Calu3 (cell line): ENCODE data around the gene MNX1. TPM values are rescaled to one million over a fixed set of nuclear protein-coding genes. Genes with fewer than 3 reads are reported as not detected.
A peak's percentile ranks its signal among the peaks of the same experiment; 100 is the strongest.

ENCODE experiments used
- BruUV-seq: library from RNA; stranded (reverse); fragments of 400-500 nt; replicated peaks from 2 replicates; lab custom pipeline; 2021; lab: Mats Ljungman, UMichigan
- CTCF ChIA-PET: fragments of 300-600 bp; sonication (Branson Sonifier 250); formaldehyde crosslinking; loops from one replicate; lab custom pipeline; 2022; ENCODE audit warnings: antibody characterized with exemption; lab: Charles Lee
- DNase-seq: peaks from one replicate; pipeline ENCODE4 v3.0.0; 2022
- H3K27ac Mint-ChIP-seq: one replicate; pipeline ENCODE4 v1.8.0; 2022; ENCODE audit warnings: mixed read lengths; ENCODE audit not compliant: unreplicated experiment
- H3K27me3 Mint-ChIP-seq: one replicate; pipeline ENCODE4 v1.8.0; 2022; ENCODE audit warnings: mixed read lengths; ENCODE audit not compliant: unreplicated experiment
- H3K36me3 Mint-ChIP-seq: one replicate; pipeline ENCODE4 v1.8.0; 2022; ENCODE audit warnings: mild to moderate bottlenecking, moderate library complexity, mixed read lengths; ENCODE audit not compliant: insufficient read depth, unreplicated experiment
- H3K4me1 Mint-ChIP-seq: one replicate; pipeline ENCODE4 v1.8.0; 2022; ENCODE audit warnings: mild to moderate bottlenecking, low read depth, mixed read lengths; ENCODE audit not compliant: unreplicated experiment
- H3K4me3 Mint-ChIP-seq: one replicate; pipeline ENCODE4 v1.8.0; 2022; ENCODE audit warnings: mild to moderate bottlenecking, low read depth, moderate library complexity, mixed read lengths; ENCODE audit not compliant: unreplicated experiment
- H3K9me3 Mint-ChIP-seq: one replicate; pipeline ENCODE4 v1.8.0; 2022; ENCODE audit warnings: low read depth, mixed read lengths; ENCODE audit not compliant: unreplicated experiment
- CTCF ChIP-seq: fragments of 200-600 bp; IDR thresholded peaks from one replicate; pipeline ENCODE4 v1.8.0; 2022; ENCODE audit warnings: antibody characterized with exemption; ENCODE audit not compliant: unreplicated experiment
- intact Hi-C: fragments of 100-400 bp; cut with micrococcal nuclease; formaldehyde crosslinking; loops from one replicate; pipeline ENCODE4 v1.10.0; 2022; ENCODE audit not compliant: unreplicated experiment
- total RNA-seq: library from RNA; stranded (reverse); gene quantifications from 2 replicates; pipeline ENCODE4 v1.2.3, GENCODE V29; 2022

Gene MNX1
- total RNA-seq, 1 experiment from 2014 or later = 28.4 TPM

- no peak for DNase-seq
- BruUV-seq = no TSS peak
- H3K36me3 Mint-ChIP-seq = peaks cover 11% of the 10 kb centered on the region
- intact Hi-C loops = loop anchor here (10.0 kb wide), 2 partner anchors 179 to 259 kb away; no protein-coding TSS in a partner anchor
- no peak overlapping the region for H3K27ac Mint-ChIP-seq
- H3K4me1 Mint-ChIP-seq = no peaks in the 10 kb centered on the region
- H3K9me3 Mint-ChIP-seq = no peaks in the 10 kb centered on the region
- no peak for TF ChIP-seq CTCF
- H3K27me3 Mint-ChIP-seq = no peaks in the 10 kb centered on the region
- H3K4me3 Mint-ChIP-seq = no peak overlapping the region
- CTCF ChIA-PET = interaction anchor here (0.9 kb wide), 1 partner anchor 12 kb away, joined by 3 read pairs; no protein-coding TSS in a partner anchor
These were observed 34.8 kb downstream of the MNX1 start for GRCh38 chr7:156975620-156976019.

GRCh38 chr7:156969972-156970420, 40.5 kb downstream of the MNX1 start:
- H3K9me3 Mint-ChIP-seq = no peaks in the 10 kb centered on the region
- CTCF ChIA-PET = interaction anchor here (0.5 to 0.9 kb wide), 3 partner anchors 14 to 185 kb away, joined by 3 to 5 read pairs (median 4); no protein-coding TSS in a partner anchor
- H3K36me3 Mint-ChIP-seq = peaks cover 30% of the 10 kb centered on the region
- H3K4me3 Mint-ChIP-seq = no peak overlapping the region
- DNase-seq = no peak
- no peak overlapping the region for H3K27ac Mint-ChIP-seq
- intact Hi-C loops = loop anchor here (10.0 kb wide), 2 partner anchors 185 to 265 kb away; no protein-coding TSS in a partner anchor
- peak; percentile 33 for TF ChIP-seq CTCF
- H3K4me1 Mint-ChIP-seq = no peaks in the 10 kb centered on the region
- H3K27me3 Mint-ChIP-seq = no peaks in the 10 kb centered on the region
- no TSS peak for BruUV-seq

- intact Hi-C loops = no loop called here
- no TSS peak for BruUV-seq
- Mint-ChIP-seq H3K4me1 (no peaks in the 10 kb centered on the region), H3K36me3 (peaks cover 40% of the 10 kb centered on the region), H3K4me3 (no peak overlapping the region), H3K27ac (no peak overlapping the region), H3K9me3 (no peaks in the 10 kb centered on the region), H3K27me3 (no peaks in the 10 kb centered on the region)
- no peak for DNase-seq
- TF ChIP-seq CTCF = no peak
- CTCF ChIA-PET = no interaction called here
These were observed 42.3 kb downstream of the MNX1 start for GRCh38 chr7:156968183-156968582.

- no peak for TF ChIP-seq CTCF
- Mint-ChIP-seq H3K36me3 (peaks cover 48% of the 10 kb centered on the region), H3K27ac (no peak overlapping the region), H3K9me3 (no peaks in the 10 kb centered on the region), H3K4me3 (no peak overlapping the region), H3K27me3 (no peaks in the 10 kb centered on the region), H3K4me1 (no peaks in the 10 kb centered on the region)
- CTCF ChIA-PET = no interaction called here
- DNase-seq = no peak
- intact Hi-C loops = no loop called here
- BruUV-seq = no TSS peak
These were observed 44.1 kb downstream of the MNX1 start for GRCh38 chr7:156966387-156966786.
